HG03442 (cell line): ENCODE results near the gene C1QTNF1.
"Not testable (repeated sequence)": the region's sequence is repeated elsewhere in the genome, so short reads cannot be mapped to it uniquely, and the experiment has no call there.

Experiments
- ATAC-seq: cut with Tn5 transposase; IDR thresholded peaks from one replicate; pipeline ENCODE4 v1.9.1; 2021; ENCODE audit warnings: mild to moderate bottlenecking, moderate library complexity; ENCODE audit not compliant: unreplicated experiment

Gene C1QTNF1

DNA sequence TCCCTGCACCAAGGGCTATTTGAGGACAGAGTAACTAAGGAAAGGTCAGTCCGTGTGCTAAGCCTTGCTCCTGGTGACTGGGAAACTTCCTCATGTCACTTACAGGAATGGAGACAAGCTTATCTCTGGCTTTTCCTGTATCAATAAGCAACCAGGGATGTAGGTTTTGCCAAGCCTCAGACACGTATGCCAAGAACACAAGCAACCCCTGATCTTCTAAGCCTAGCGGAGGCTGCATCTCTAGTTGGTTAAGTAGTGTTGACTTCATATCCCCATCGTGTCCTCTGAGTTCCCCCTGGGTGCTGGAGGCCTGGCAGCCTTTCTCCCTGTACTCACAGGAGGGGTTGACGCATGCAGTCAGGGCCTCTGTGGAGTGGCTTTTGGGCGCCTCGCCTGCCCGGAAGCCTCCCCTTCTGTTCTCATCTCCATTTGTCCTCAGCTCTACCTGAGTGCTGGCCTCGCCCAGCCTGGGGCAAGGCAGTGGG, 1.4 kb upstream of the C1QTNF1 start:
- ATAC-seq = no peak

DNA sequence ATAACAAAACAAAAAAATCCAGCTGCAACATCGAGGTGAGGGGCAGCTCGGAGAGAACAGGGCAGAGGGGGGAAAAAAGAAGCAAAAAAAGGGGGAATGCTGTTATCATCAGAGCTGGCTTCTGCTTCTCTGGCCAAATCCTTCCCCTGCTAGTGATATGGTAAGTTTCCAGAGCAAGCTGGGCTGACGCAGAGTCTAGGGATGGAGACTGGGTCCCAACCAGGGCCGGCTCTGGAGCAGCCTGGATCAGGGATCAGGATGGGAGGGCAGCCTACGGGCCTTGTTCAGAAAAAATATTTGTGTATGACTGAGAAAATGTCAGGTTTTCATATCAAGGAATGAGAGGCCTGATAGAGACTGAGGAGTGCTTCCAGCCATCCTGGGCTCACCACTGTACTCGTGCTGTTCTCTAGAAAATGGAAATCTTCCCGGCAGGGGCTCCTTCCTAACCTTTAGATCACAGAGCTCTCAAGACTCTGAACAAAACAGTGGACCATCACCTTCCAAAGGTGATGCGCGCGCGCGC, 726 bp upstream of the C1QTNF1 start:
- no peak for ATAC-seq

DNA sequence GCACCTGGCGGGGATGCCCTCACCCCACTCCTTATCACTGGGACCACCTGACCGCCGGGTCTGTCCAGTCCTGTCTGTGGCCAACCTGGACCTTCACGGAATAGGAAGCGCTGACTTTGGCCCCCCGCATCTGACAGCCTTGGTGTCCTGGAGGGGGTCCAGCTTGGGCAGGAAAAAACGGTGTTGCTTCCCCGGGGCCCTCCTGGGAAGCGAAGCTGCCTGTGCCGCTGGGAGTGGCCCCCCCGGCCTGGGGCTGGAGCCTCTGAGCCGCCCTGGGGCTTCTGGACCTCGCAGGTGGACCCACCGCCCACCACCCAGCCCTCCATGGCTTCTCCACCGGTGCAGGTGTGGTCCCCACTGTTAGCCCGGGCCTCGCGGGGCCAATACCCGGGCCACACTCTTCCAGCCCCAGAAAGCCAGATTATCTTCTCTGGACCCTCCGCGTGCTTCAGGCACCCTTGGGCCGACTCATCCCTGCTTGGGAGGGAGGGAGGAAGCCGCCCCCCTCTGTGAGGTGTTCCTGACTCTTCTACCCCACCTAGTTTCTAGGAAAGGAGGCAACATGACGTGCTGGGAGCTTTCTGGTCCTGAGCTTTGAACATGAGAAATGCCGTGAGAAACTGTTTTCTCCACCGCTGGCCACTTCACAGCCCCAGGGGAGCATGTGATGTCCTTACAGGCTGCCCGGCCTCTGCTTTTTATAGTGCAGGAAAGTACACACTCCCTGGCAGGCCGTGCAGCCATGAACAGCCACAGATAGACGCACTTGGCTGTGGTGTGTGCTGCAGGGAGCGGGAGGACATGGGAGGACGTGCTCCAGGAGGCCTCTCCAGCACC, 1.1 kb downstream of the C1QTNF1 start:
- no peak for ATAC-seq

DNA sequence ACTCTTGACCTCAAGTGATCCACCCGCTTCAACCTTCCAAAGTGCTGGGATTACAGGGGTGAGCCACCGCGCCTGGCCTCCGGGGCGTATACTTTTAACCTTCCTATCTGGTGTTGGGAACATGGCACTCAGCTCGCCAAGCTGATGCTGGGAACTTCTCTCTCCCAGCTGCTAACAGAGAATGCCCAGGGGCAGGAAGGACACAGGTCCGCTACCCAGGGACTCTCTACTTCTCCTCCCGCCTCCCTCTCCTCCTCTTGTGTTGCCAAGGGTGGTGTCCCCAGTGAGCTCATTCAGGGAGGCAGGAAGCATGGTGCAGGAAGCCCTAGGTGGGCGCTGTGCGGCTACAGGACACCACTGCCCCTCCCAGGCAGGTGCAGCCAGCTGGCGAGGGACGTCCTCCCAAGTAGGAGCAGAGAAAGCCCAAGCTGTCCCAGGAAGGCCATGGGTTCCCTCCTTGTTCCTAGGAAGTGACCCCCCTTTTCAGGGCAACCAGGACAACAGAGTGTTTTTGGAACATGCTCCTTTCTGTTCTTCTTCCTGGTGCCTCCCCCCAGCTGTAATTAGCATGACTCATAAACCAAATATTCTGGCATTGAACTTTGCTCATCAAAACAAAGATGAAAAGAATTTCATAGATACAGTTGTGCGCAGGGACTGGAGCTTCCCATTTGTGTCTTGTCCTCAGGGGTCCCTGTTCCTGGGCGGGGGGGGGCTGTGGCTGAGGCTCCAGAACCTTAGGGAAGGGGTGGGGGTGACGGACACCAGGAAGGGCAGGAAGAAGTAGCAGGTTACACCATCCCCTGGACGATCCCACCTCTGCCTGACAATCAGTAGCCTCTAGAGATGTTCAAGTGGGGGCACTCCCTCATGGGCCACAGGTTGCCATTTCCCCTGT, 2.7 kb downstream of the C1QTNF1 start:
- no peak for ATAC-seq

DNA sequence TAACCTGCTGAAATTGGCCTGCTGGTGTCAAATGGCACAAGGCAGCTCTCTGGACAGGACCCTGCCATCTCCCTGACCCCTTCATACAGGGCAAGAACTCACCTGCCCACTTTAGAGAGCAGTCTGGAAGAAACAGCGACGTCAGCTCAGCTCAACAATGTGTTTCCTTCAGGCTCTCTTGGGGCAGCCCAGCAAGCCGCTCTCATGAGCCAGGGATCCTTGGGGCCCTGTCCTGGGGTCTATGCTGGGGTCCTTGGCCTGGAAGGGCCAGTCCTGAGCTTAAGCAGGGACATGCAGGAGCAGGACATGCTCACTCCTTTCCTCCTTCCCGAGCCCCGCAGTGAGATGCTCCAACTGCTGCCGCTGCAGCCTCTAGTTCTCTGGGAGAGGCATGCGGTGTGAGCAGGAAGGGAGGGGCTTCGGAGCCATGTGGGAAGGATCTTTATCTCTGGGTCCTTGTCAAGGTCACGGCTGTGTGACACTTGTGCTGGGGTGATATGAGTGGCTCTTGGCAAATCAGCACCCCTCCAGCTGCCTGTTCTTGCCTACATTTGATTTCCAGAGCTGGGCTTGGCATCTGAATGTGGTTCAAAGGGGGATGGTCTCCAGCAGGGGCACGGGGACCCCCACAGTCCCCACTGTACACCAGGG, 3.4 kb downstream of the C1QTNF1 start:
- ATAC-seq = no peak

DNA sequence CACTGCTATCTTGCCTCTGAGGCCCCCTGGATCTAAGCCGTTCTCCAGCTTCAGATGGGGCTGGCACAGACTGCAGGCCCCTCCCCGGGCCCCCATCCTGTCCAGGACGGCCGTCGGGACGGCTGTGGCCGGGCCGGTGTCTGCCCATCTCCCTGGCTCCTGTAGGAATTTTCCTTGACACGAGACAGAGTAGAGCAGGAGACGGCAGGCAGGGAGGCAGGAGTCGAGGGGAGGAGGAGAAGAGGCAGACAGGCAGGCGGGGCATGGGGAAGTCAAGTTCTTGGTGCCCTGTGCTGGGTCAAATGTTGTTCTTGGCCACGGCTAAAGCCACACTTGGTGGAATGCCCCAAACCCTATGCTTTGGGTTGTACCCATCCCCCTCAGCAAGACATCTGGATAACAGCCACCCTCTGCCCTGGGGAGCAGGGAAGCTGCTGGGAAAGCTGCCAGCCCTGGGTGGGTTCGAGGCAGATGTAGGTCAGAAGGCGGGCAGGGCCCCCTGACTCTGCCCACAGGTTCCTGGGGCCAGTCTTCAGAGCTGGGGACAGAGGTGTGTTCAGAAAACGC, 4.0 kb downstream of the C1QTNF1 start:
- no peak for ATAC-seq

DNA sequence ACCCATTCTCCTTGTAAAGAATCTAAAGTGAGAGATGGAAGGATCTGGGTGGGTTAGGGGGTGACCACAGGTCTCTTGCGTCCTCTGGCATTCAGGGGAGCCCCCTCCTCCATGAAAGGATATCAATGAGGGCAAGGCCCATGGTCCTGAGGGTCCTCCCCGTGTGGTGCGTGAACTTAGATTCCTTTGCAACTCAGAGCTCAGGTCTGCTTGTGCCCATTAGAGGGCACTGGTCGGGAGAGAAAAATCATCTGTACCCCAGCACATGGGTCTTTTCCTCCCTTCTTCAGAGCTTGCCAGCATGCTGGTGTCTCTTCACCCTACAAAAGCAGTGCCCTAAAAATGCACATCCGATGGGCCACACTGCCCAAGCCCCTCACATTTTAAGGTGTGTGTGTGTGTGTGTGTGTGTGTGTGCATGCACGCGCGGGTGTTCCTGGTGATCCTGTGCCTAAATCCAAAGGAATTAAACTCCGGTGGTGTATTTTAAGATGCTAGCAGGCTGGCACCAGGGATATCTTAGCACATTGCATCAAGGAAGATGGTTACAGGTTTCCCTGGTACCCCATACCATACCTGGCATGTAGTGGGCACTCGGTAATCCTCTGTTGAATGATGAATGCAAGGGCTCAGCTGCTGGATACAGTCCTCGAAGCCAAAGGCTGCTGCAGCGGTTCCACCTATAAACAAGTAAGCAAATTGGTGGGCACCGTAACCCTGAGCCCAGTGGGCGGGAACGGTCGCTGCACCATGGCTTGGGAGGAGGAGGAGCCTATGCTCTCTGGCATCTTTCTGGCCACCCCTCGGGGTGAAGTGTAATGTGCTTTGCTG, 4.7 kb downstream of the C1QTNF1 start:
- ATAC-seq = no peak

DNA sequence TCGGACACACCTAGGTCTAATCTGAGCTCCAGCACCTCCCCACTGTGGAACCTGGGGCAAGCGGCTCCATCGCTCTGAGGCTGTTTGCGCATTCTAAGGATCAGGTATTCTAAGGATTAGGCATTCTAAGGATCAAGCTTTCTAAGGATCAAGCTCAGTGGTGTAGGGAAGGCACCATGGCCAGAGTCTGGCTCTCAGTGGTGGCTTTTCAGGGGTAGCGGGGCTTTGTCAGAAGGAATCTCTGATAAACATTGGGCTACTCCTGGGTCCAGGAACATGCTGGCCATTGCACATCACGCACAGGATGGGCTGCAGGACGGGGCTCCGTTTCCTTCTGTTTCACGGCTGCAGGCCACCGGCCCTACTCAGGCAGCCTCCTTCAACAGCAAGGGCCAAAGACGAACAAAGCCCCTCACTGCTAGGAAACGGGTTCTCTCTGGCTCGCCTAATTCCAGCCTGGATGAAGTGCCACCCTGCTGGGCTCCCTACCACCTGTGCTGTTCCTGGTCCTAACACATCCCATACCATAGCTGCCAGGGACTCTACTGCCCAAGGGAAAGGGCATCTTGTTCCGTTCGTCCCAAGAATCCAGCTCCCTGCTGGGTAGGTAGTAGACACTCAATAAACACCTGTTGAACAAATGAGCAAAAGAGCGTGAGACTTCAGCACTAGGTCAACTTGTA, 5.5 kb downstream of the C1QTNF1 start:
- no peak for ATAC-seq

DNA sequence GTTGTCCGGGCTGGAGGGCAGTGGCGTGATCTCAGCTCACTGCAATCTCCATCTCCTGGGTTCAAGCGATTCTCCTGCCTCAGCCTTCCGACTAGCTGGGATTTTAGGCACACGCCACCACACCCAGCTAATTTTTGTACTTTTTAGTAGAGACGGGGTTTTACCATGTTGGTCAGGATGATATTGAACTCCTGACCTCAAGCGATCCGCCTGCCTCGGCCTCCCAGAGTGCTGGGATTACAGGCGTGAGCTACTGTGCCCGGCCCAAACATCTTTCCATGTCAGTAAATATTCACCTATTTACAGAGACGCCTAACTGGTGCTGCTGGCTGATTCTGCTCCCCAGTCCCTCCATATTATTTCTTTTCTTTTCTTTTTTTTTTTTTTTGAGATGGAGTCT, 6.7 kb downstream of the C1QTNF1 start:
- not testable (repeated sequence) for ATAC-seq

DNA sequence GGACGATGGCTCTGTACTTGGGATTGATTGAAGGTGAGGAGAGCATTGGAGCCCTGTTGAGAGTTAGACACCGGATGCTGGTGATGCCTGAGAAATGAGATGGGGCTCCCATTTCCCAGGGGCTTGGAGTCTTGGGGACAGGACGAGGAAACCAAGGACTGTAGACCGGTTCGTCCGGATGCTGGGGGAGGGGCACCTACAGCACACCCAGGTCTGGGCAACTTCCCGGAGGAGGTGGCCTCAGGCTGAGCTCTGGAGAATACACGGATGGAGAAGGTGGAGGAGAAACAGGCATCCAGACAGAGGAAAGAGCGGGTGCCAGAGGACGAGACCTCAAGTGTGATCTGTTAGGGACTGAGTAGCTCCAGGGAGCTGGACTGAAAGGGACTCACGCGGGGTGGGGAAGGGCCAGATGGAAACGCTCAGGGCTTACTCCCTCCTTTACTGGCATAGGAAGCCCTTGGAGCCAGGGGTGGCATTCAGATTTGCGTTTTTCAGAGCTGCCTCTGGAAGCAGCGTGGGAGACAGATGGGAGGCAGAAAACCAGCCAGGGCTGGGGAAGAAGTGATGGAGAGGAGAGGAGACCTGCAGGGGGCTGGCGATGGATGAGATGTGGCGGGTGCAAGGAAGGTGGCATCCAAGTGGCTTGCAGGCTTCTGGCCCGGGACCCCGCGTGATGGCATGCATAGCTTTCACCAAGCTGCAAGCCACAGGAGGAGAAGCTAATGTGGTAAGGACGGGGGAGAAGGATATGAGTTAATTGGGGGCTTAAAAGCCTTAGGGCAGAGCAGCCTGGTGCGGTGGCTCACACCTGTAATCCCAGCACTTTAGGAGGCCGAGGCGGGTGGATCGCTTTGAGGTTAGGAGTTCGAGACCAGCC, 8.3 kb downstream of the C1QTNF1 start:
- ATAC-seq = no peak

DNA sequence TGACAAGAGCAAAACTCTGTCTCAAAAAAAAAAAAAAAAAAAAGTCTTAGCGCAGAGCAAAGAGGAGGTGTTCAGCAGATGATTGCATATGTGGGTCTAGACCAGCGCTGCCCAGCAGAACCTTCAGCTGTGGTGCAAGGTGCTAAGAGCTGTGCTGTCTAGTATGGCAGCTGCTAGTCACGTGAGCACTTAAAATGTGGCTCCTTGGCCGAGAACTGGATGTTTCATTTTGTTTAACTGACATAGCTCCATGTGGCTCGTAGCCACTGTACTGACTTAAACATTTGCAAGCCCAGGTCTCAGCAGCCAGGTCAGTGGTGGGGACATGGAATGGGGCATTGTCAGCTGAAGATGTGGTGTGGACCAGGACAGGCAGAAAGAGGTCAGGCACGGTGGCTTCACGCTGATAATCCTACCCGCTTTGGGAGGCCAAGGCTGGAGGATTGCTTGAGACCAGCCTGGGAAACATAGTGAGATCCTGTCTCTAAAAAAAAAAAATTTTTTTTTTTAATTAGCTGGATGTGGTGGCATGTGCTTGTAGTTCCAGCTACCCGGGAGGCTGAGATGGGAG, 9.2 kb downstream of the C1QTNF1 start:
- no peak for ATAC-seq

DNA sequence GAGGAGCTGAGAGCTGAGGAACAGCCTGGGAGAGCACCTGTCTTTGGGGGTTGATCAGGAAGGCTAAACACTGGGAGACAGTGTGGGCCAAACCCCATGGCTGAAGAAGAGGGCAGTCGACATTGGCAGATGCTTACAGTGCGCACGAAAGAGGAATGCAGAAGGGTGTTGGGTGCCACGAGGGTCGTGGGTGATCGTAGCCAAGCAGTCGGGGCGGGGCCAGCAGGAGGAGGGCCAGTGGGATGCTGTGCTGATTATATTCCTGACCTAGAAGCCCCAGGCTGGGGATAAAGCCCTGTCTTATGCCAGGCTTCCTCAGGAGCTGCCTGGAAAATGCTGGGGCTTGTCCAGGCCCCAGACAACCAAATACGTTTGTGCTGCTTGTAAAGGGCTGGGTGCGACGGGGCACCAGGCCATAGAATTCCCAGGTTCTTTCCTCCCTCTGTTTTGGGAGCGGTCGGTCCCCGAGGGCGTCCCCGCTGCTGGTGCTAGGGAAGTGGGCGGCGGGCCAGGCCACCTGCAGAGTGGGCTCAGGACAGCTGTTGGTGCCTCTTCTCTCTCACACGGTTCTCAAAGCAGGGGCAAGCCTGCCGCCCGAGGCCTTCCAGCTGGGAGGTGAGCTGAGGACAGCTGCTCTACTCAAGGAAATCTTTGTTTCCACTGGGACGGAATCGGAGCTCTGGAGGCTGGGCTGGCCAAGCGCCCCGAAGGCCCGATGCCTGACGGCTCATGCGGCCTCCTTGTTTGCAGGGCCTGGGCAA, 10.0 kb downstream of the C1QTNF1 start:
- ATAC-seq = no peak

DNA sequence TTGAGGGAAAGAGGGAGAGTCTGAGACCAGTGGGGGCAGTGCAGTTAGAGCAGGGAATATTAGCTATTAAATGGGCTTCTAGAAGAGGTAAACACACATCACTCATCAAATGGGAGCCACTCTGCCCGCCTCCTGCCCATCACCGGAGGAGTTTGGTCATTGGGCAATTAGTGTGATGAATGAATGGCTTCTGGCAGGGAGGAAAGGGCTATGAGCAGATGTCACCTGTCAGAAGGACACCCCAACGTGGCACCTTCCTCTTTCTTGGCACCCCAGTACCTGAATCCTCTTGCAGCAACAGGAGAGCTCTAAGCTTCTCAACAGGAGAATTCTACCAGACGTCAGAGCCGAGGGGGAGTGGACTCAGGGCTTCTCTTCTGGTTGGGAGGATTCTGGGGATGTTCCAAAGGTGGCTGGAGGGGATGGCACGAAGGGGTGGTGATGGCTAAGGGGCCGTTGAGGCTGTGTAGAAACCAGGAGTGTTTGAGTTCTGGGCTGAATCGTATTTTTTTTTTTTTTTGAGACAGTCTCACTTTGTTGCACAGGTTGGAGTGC, 11.0 kb downstream of the C1QTNF1 start:
- no peak for ATAC-seq

DNA sequence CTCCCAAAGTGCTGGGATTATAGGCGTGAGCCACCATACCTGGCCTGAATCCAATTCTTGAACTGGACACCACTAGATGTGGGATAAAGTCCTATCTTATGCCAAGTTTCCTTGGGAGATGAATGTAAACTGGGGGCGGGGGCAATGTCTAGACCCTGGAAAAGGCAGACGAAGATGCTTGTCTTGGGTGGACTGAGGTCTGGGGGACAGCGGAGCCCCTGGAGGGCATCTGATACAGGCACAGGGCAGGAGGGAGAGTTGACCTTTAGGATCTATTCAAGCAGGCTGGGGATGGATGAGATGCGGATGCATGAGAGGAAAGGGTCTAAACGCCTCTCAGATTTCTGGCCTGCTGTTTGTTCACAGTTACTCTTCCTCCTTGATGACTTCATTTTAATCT, 11.7 kb downstream of the C1QTNF1 start:
- no peak for ATAC-seq

DNA sequence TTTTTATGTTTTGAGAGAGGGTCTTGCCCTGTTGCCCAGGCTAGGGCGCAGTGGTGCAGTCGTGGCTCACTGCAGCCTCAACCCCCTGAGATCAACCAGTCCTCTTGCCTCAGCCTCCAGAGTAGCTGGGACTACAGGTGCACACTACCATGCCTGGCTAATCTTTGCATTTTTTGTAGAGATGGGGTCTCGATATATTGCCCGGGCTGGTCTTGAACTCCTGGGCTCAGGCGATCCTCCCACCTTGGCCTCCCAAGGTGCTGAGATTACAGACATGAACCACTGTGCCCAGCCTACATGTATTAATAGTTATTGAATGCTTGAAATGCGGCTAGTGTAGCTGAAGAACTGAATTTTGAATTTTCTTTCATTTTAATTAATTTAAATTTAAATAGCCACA, 12.2 kb downstream of the C1QTNF1 start:
- no peak for ATAC-seq

DNA sequence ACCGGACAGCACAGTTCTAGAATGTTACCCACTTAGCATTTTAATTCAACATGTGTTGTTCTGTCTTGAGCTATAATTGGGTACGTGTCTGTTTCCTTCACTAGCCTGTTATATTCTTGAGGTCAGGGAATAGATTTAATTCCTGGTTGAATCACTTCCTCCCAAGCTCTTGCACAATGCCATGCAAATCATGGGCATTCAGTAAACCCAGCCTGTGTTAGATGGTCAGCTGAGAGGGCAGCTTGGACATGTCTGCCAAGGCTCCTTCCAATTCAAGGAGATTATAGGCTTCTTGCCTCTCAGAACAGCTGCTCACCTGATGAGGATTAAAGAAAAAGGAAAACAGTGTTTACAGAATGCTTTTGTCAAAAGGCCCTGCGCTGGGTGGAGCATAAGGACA, 12.6 kb downstream of the C1QTNF1 start:
- no peak for ATAC-seq

DNA sequence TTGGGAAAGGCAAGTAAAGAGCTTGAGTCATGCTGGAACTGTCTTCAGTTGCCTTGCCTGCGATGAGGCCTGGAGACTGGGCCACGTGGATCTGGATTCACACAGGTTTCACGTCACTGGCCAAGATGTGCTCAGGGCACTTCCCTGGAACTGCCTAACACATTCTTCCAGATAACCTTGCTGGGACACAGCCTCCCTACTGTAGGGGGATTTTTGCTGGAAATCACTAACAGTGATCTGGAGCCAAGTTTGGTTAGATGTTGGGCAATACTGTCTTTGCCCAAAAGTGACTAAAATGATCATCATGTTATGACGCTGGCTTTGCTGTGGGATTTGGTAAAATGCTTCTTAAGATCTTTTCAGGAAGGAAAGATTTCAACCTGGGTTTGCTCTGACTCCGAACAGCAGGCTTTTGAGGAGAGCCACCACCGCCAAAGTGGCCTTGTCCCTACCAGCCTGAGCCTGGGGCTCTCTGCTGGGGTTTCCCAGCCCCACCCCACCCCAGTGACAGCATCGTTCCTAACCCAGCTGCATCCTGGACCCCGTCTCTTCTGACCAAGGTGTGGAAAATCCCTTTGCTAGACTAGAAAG, 14.7 kb downstream of the C1QTNF1 start:
- no peak for ATAC-seq
